Small intestine (tissue), 7 donors: ENCODE data around the gene CDNF. TPM values are rescaled to one million over a fixed set of nuclear protein-coding genes. Genes with fewer than 3 reads are reported as not detected.
A peak's percentile ranks its signal among the peaks of the same experiment; 100 is the strongest.
"Not testable (repeated sequence)": the region's sequence is repeated elsewhere in the genome, so short reads cannot be mapped to it uniquely, and the experiment has no call there.

Experiments used
- DNase-seq, 2 donors: peaks; one replicate each; pipeline versions ENCODE4 v3.0.0 to v3.0.0-alpha.2; 2013
- FAIRE-seq: peaks from 2 replicates; lab custom pipeline; 2012; peaks lifted over from hg19 to GRCh38; lab: Jason Lieb, UNC
- H3K27ac ChIP-seq, 3 donors: one replicate each; pipeline ENCODE4 v1.5.1; 2013; ENCODE audit warnings: low read length in 2 of 3, mild to moderate bottlenecking in 2 of 3, control low read depth in 1 of 3, inconsistent platforms in 1 of 3, low read depth in 1 of 3, moderate library complexity in 1 of 3
- H3K27me3 ChIP-seq, 3 donors: one replicate each; pipeline ENCODE4 v1.6.1; 2013; ENCODE audit warnings: low read length in 3 of 3, inconsistent platforms in 1 of 3; ENCODE audit not compliant: control insufficient read depth in 3 of 3, insufficient read depth in 3 of 3
- H3K36me3 ChIP-seq, 3 donors: one replicate each; pipeline ENCODE4 v1.6.1; 2013; ENCODE audit warnings: low read length in 3 of 3, inconsistent platforms in 1 of 3, low read depth in 1 of 3, mild to moderate bottlenecking in 1 of 3, moderate library complexity in 1 of 3; ENCODE audit not compliant: control insufficient read depth in 3 of 3, insufficient read depth in 2 of 3
- H3K4me1 ChIP-seq, 3 donors: one replicate each; pipeline ENCODE4 v1.6.1; 2013; ENCODE audit warnings: low read length in 2 of 3, inconsistent platforms in 1 of 3, low read depth in 1 of 3, mild to moderate bottlenecking in 1 of 3, moderate library complexity in 1 of 3; ENCODE audit not compliant: control insufficient read depth in 3 of 3, insufficient read depth in 2 of 3
- H3K4me3 ChIP-seq, 3 donors: one replicate each; pipeline ENCODE4 v1.5.1; 2013; ENCODE audit warnings: low read length in 3 of 3, control low read depth in 1 of 3, inconsistent platforms in 1 of 3, low read depth in 1 of 3, mild to moderate bottlenecking in 1 of 3, moderate library complexity in 1 of 3
- H3K9me3 ChIP-seq, 2 donors: one replicate each; pipeline ENCODE4 v1.6.1; 2013; ENCODE audit warnings: low read depth in 1 of 2, low read length in 1 of 2; ENCODE audit not compliant: control insufficient read depth in 2 of 2, insufficient read depth in 1 of 2
- WGBS, 3 donors: extraction: QIAGEN DNeasy Blood & Tissue Kit; methylation state at CpG; one replicate each; pipeline ENCODE4 v1.1.7; 2013; 5-methylcytosine and 5-hydroxymethylcytosine counted together
- polyA plus RNA-seq, 4 donors: library from polyadenylated mRNA; stranded (reverse) in 3 of 4; unstranded in 1 of 4; fragments of 200-250 nt in 3 of 4; fragments of 120-200 nt in 1 of 4; gene quantifications; one replicate each; pipeline versions ENCODE4 v1.2.1 to v1.2.3, GENCODE V29; 2013
- donor health status: healthy with polysubstance abuse.
- donor health status: control.
- donor health status: control.
- donor health status: Bipolar disorder and iron deficiency.
- donor health status: healthy.

Gene CDNF
- polyA plus RNA-seq, 4 donors, result 0.75 to 3.9 (median 1.8) TPM; not detected in 1

- 93 to 95% (median 94%) methylated on average over 10 of the region's 10 CpGs for WGBS, 3 donors
- no peak overlapping the region for H3K4me3 ChIP-seq
- DNase-seq, result peak in 1 of 2 donors; percentile 6
- H3K4me1 ChIP-seq, result peaks cover 0 to 7% (median 3%) of the 10 kb centered on the region in 3 donors
- no peak overlapping the region for H3K27ac ChIP-seq
- no peaks in the 10 kb centered on the region for H3K27me3 ChIP-seq
- no peaks in the 10 kb centered on the region for H3K9me3 ChIP-seq
- FAIRE-seq, result no peak
- no peaks in the 10 kb centered on the region for H3K36me3 ChIP-seq
Measured at GRCh38 chr10:14820010-14820774, 17.6 kb downstream of the CDNF start.

- H3K4me1 ChIP-seq, H3K36me3 ChIP-seq, H3K9me3 ChIP-seq, H3K27ac ChIP-seq, H3K27me3 ChIP-seq, FAIRE-seq, H3K4me3 ChIP-seq, DNase-seq: not testable (repeated sequence)
- 97 to 99% (median 99%) methylated on average over 4 to 7 of the region's 7 CpGs for WGBS, 3 donors
Measured at GRCh38 chr10:14816717-14817116, 21.1 kb downstream of the CDNF start.

- no peaks in the 10 kb centered on the region for H3K36me3 ChIP-seq
- no peaks in the 10 kb centered on the region for H3K9me3 ChIP-seq
- H3K27ac ChIP-seq, result no peak overlapping the region
- DNase-seq (no peak), FAIRE-seq (no peak)
- no peaks in the 10 kb centered on the region for H3K4me1 ChIP-seq
- 88 to 93% (median 90%) methylated on average over 6 of the region's 6 CpGs for WGBS, 3 donors
- no peaks in the 10 kb centered on the region for H3K27me3 ChIP-seq
- no peak overlapping the region for H3K4me3 ChIP-seq
Measured at GRCh38 chr10:14815681-14816080, 22.2 kb downstream of the CDNF start.

GRCh38 chr10:14812271-14812670 lies 25.6 kb downstream of the CDNF start:
- H3K27ac ChIP-seq, result no peak overlapping the region
- no peaks in the 10 kb centered on the region for H3K4me1 ChIP-seq
- DNase-seq (no peak), FAIRE-seq (no peak)
- H3K9me3 ChIP-seq, result no peaks in the 10 kb centered on the region
- no peaks in the 10 kb centered on the region for H3K27me3 ChIP-seq
- H3K36me3 ChIP-seq, result no peaks in the 10 kb centered on the region
- WGBS, 3 donors, result 86 to 90% (median 88%) methylated on average over 3 of the region's 3 CpGs
- H3K4me3 ChIP-seq, result no peak overlapping the region

- 51 to 71% (median 62%) methylated on average over 9 of the region's 9 CpGs for whole genome bisulfite sequencing, 3 donors
- H3K4me3 ChIP-seq, result no peak overlapping the region
- no peak overlapping the region for H3K27ac ChIP-seq
- DNase-seq (no peak), FAIRE-seq (no peak)
- no peaks in the 10 kb centered on the region for H3K4me1 ChIP-seq
- H3K27me3 ChIP-seq, result no peaks in the 10 kb centered on the region
- H3K36me3 ChIP-seq, result no peaks in the 10 kb centered on the region
- H3K9me3 ChIP-seq, result no peaks in the 10 kb centered on the region
Measured at GRCh38 chr10:14810969-14811953, 26.6 kb downstream of the CDNF start.

- Histone ChIP-seq H3K4me3 (no peak overlapping the region), H3K36me3 (no peaks in the 10 kb centered on the region), H3K27ac (no peak overlapping the region), H3K27me3 (peaks cover 0 to under 1% (median 0%) of the 10 kb centered on the region in 3 donors), H3K4me1 (no peaks in the 10 kb centered on the region), H3K9me3 (no peaks in the 10 kb centered on the region)
- DNase-seq (no peak), FAIRE-seq (no peak)
- WGBS, 3 donors, result 30 to 71% (median 55%) methylated on average over 3 of the region's 3 CpGs
Measured at GRCh38 chr10:14806318-14806717, 31.5 kb downstream of the CDNF start.

- DNase-seq, result no peak
- 0 to 43% (median 28%) methylated on average over 1 of the region's 1 CpG for WGBS, 3 donors
- no peak for FAIRE-seq
- Histone ChIP-seq H3K4me1 (no peaks in the 10 kb centered on the region), H3K4me3 (no peak overlapping the region), H3K36me3 (no peaks in the 10 kb centered on the region), H3K27me3 (peaks cover 0 to 7% (median 0%) of the 10 kb centered on the region in 3 donors), H3K27ac (no peak overlapping the region), H3K9me3 (no peaks in the 10 kb centered on the region)
Measured at GRCh38 chr10:14803827-14804226, 34.0 kb downstream of the CDNF start.

GRCh38 chr10:14801723-14802122 lies 36.1 kb downstream of the CDNF start:
- FAIRE-seq (no peak), DNase-seq (peak in 1 of 2 donors; percentile 26)
- no peaks in the 10 kb centered on the region for H3K9me3 ChIP-seq
- H3K4me1 ChIP-seq, result no peaks in the 10 kb centered on the region
- H3K27me3 ChIP-seq, result peaks cover 0 to 7% (median 0%) of the 10 kb centered on the region in 3 donors
- H3K27ac ChIP-seq, result no peak overlapping the region
- WGBS, 3 donors, result 44 to 57% (median 55%) methylated on average over 5 of the region's 5 CpGs
- H3K36me3 ChIP-seq, result no peaks in the 10 kb centered on the region
- no peak overlapping the region for H3K4me3 ChIP-seq
